NCI-H82 treated with DMSO at 0.1 percent for 48 hours (cell line): Measurements from ENCODE around the gene ATP13A5.

Source experiments
- DNase-seq: peaks from one replicate; lab custom pipeline; 2025; ENCODE audit not compliant: unreplicated experiment; lab: John Stamatoyannopoulos, UW

Gene ATP13A5, protein sequence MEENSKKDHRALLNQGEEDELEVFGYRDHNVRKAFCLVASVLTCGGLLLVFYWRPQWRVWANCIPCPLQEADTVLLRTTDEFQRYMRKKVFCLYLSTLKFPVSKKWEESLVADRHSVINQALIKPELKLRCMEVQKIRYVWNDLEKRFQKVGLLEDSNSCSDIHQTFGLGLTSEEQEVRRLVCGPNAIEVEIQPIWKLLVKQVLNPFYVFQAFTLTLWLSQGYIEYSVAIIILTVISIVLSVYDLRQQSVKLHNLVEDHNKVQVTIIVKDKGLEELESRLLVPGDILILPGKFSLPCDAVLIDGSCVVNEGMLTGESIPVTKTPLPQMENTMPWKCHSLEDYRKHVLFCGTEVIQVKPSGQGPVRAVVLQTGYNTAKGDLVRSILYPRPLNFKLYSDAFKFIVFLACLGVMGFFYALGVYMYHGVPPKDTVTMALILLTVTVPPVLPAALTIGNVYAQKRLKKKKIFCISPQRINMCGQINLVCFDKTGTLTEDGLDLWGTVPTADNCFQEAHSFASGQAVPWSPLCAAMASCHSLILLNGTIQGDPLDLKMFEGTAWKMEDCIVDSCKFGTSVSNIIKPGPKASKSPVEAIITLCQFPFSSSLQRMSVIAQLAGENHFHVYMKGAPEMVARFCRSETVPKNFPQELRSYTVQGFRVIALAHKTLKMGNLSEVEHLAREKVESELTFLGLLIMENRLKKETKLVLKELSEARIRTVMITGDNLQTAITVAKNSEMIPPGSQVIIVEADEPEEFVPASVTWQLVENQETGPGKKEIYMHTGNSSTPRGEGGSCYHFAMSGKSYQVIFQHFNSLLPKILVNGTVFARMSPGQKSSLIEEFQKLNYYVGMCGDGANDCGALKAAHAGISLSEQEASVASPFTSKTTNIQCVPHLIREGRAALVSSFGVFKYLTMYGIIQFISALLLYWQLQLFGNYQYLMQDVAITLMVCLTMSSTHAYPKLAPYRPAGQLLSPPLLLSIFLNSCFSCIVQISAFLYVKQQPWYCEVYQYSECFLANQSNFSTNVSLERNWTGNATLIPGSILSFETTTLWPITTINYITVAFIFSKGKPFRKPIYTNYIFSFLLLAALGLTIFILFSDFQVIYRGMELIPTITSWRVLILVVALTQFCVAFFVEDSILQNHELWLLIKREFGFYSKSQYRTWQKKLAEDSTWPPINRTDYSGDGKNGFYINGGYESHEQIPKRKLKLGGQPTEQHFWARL

GRCh38 chr3:193378706-193379105, at the start of gene ATP13A5:
ATP13A5 (minus strand) TSS chr3:193378753; CDS start chr3:193378725, 28 bp downstream.
- DNase-seq: peak; percentile 21

- DNase-seq: no peak
Measured at GRCh38 chr3:193418576-193419373, 40.2 kb upstream of the ATP13A5 start.

DNA sequence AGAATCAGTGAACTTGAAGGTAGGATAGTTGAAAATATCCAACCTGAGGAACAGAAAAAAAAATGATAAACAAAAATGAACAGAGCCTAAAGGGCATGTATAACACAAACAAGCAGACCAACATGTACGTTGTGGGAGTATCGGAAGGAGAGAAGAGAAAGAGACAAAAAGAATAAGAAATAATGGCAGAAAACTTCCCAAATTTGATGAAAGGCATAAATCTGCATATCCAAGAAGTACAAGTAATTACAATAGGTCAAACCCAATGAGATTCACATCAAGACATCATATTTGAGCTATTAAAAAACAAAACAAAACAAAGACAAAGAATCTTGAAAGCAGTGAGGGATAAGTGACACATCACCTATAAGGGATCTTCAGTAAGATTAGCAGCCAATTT, 38.1 kb upstream of the ATP13A5 start:
- no peak for DNase-seq

DNA sequence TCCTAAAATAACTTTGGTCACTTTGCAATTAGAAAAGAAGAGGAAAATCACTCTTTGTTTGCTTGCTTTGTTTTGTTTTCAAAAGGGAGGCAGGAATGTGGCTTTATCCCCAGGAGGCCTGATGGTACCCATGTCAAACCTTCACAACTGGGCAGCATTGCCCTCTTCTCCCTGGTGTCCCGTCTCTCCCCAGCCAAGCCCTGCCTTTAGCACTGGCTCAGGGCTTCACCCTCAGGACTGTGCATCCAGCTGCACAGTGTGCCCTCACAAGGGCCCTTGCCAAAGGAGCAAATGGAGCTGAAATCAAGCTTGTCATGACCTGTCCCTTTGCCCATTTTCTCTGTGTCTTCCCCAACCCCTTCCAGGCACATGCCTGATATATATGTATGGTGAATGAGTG, 29.1 kb upstream of the ATP13A5 start:
- DNase-seq: no peak

GRCh38 chr3:193407112-193407511, 28.6 kb upstream of the ATP13A5 start:
- DNase-seq: no peak

GRCh38 chr3:193403307-193403706, 24.8 kb upstream of the ATP13A5 start:
- DNase-seq: no peak

- DNase-seq: no peak
Measured at GRCh38 chr3:193400304-193400703, 21.8 kb upstream of the ATP13A5 start.

GRCh38 chr3:193396451-193397244, 18.1 kb upstream of the ATP13A5 start:
- DNase-seq: no peak

GRCh38 chr3:193391902-193392301, 13.3 kb upstream of the ATP13A5 start:
- no peak for DNase-seq

GRCh38 chr3:193389335-193389734, 10.8 kb upstream of the ATP13A5 start:
- DNase-seq: no peak

DNA sequence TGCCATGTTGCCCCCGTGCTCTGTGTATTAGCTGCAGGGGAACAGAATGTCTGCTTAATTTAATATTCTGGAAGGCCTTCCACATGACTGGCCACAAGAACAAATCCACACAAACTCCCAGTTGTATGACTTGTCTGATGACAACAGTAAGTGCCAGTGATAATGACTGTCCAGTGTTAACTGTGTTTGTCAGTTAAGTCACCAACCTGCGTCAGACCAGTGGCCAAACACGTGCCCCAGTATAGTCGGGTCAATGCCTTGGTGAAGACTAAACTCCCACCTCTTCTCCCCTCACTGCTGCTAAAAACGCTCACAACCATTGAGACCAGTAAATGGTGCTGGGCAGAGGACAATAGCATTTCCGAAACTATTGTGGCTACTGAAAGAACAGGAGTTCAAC, 9.8 kb upstream of the ATP13A5 start:
- no peak for DNase-seq

DNA sequence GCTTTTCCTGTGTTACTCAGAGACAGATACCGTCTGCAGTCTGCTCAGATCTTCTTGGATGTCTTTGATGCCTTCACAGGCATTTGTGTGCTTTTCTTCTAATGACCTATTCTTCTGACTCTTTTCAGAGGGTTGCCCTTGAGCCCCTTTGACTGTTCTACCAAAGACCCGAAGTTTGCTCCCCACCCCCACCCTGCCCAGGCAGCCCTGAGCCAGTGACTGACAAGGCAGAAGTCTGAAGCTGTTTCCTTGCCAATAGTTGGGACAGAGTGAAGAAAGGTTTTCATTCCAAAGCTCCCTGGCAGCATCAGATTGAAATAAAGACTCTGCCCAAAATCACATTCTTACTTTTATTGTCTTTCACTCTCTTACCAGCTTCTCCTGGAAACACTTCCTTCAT, 9.0 kb upstream of the ATP13A5 start:
- DNase-seq: no peak

GRCh38 chr3:193377591-193377990, 962 bp downstream of the ATP13A5 start:
- no peak for DNase-seq

DNA sequence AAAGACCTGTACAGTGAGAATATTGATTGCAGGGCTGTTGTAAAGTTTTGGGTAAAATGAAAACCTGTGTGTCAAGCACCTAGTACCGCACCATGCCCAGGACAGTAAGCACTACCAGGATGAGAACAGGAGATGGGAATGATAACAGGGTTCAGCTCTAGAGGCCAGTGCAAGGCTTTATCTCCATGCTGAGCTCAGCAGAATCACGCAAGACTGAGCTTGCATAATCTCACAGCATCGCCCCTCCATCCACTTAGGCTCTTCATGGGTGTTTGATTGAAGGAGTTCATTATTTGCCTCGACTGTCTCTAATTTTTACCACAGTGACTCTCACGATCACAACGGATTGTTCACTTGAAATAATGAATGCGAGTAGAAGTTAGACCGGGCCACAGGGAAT, 2.9 kb downstream of the ATP13A5 start:
- DNase-seq: no peak

DNA sequence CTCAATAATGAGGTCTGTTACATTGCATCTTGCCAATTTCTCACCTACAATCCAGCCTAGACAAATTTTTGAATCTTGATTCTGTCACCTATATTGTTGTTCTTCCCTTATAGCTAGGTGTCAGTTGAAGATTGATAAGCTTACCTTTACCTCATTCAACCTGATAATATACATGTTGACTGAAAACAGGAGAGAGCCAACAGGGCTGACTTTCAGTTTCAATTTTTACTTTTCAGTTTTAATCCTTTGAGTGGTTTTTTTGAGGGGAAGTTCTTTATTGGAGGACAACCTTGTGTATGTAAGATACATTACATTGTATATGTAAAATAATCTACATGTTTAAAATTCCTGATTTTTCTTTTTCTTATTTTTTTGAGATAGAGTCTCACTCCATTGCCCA, 5.8 kb downstream of the ATP13A5 start:
- no peak for DNase-seq

DNA sequence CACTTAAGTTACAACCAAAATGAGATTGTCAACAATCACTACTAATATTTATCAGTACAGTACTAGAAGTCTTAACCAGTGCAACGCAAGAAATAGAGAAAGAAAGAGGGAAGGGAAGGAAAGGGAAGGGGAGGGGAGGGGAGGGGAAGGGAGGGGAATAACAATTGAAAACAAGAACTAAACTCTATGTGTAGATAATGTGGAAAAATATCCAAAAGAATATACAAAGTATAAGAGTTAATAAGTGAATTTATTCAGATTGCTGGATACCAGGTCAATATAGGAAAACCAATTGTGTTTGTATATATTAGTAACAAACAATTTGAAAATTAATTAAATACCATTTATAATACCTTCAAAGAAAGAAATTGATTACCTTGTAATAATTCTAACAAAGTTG, 10.7 kb downstream of the ATP13A5 start:
- no peak for DNase-seq

- no peak for DNase-seq
Measured at GRCh38 chr3:193357291-193357690, 21.3 kb downstream of the ATP13A5 start.

DNA sequence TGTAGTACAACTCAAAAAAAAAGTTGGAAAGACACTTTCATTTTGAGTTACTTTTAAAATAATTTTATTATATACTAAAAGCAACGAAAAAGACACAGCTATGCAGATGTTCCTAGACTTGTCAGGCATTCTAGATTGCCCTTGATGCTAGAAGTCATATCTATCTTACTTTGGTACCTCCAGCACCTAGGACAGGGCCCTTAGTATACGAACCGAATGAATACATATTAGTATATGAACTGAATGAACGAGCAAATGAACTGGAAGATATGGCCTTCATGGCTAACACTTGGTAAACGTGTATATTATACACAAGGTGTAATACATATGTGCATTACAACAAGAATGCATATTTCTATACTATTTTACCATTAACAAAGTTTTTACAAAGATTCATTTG, 24.1 kb downstream of the ATP13A5 start:
- no peak for DNase-seq

- DNase-seq: no peak
Measured at GRCh38 chr3:193350744-193351143, 27.8 kb downstream of the ATP13A5 start.

DNA sequence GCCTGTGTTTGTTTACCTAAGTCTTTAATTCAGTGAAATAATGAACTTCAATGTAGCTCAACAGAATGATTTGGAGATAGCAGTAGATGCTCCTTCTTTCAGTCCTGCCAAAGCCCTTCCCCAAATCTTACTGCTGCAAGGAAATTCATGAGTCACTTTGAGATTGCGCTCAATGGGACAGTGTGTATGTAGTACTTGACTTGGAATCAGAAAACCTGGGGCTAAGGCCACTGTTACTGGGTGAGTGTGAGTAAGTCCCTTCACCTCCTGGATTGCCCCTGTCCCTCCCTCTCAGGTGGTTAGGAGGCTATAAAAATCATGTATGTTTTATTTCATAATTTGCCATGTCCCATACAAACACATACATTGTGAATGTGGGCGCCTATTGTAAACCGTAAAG, 29.9 kb downstream of the ATP13A5 start:
- DNase-seq: no peak
